D341Med (cell line): ENCODE data around the gene COL5A2.

Experiments
- DNase-seq: peaks from one replicate; pipeline ENCODE4 v3.0.0; 2012; ENCODE audit warnings: low spot score

Gene COL5A2

GRCh38 chr2:189097934-189098333 lies 81.6 kb downstream of the COL5A2 start:
- no peak for DNase-seq

- no peak for DNase-seq
Measured at GRCh38 chr2:189096769-189097447, 82.7 kb downstream of the COL5A2 start.

GRCh38 chr2:189095101-189095500 lies 84.5 kb downstream of the COL5A2 start:
- DNase-seq: no peak

GRCh38 chr2:189092936-189093335 lies 86.6 kb downstream of the COL5A2 start:
- DNase-seq: no peak

- DNase-seq: no peak
Measured at GRCh38 chr2:189091253-189091652, 88.3 kb downstream of the COL5A2 start.

GRCh38 chr2:189088591-189089205 lies 90.9 kb downstream of the COL5A2 start:
- no peak for DNase-seq

GRCh38 chr2:189086710-189087109 lies 92.9 kb downstream of the COL5A2 start:
- no peak for DNase-seq

GRCh38 chr2:189086250-189086649 lies 93.3 kb downstream of the COL5A2 start:
- no peak for DNase-seq

GRCh38 chr2:189083606-189084005 lies 96.0 kb downstream of the COL5A2 start:
- no peak for DNase-seq

- DNase-seq: no peak
Measured at GRCh38 chr2:189083106-189083505, 96.5 kb downstream of the COL5A2 start.

GRCh38 chr2:189082376-189082975 lies 97.1 kb downstream of the COL5A2 start:
- no peak for DNase-seq

GRCh38 chr2:189076572-189076971 lies 103.0 kb downstream of the COL5A2 start:
- DNase-seq: no peak

GRCh38 chr2:189076120-189076519 lies 103.4 kb downstream of the COL5A2 start:
- no peak for DNase-seq

- no peak for DNase-seq
Measured at GRCh38 chr2:189074506-189074905, 105.1 kb downstream of the COL5A2 start.

- no peak for DNase-seq
Measured at GRCh38 chr2:189072036-189072435, 107.5 kb downstream of the COL5A2 start.

GRCh38 chr2:189069855-189070619 lies 109.5 kb downstream of the COL5A2 start:
- DNase-seq: no peak

- no peak for DNase-seq
Measured at GRCh38 chr2:189066037-189066436, 113.5 kb downstream of the COL5A2 start.

- no peak for DNase-seq
Measured at GRCh38 chr2:189060096-189060642, 119.4 kb downstream of the COL5A2 start.

- no peak for DNase-seq
Measured at GRCh38 chr2:189057316-189057715, 122.2 kb downstream of the COL5A2 start.

- DNase-seq: no peak
Measured at GRCh38 chr2:189056200-189057106, 123.1 kb downstream of the COL5A2 start.

GRCh38 chr2:189050165-189050712 lies 129.3 kb downstream of the COL5A2 start:
- DNase-seq: no peak
